ENCODE data around the gene PFN3.
A peak's percentile ranks its signal among the peaks of the same experiment; 100 is the strongest.

PFN3 gene

GRCh38 chr5:177437623-177438022 is 37.2 kb upstream of the PFN3 start:
- DNase-seq: no peak

GRCh38 chr5:177435847-177436536 is 35.5 kb upstream of the PFN3 start:
- no peak for DNase-seq

- DNase-seq: no peak
Measured at GRCh38 chr5:177434942-177435738, 34.7 kb upstream of the PFN3 start.

- DNase-seq: no peak
Measured at GRCh38 chr5:177434437-177434836, 34.0 kb upstream of the PFN3 start.

- DNase-seq: no peak
Measured at GRCh38 chr5:177433658-177434217, 33.3 kb upstream of the PFN3 start.

GRCh38 chr5:177432839-177433657 is 32.6 kb upstream of the PFN3 start:
- DNase-seq: no peak

GRCh38 chr5:177432143-177432838 is 31.8 kb upstream of the PFN3 start:
- DNase-seq: no peak

GRCh38 chr5:177431317-177432142 is 31.1 kb upstream of the PFN3 start:
- DNase-seq: no peak

GRCh38 chr5:177430972-177431316 is 30.5 kb upstream of the PFN3 start:
- DNase-seq: no peak

- DNase-seq: no peak
Measured at GRCh38 chr5:177430140-177430951, 29.9 kb upstream of the PFN3 start.

GRCh38 chr5:177429248-177430040 is 29.0 kb upstream of the PFN3 start:
- DNase-seq: peak; percentile 97

- no peak for DNase-seq
Measured at GRCh38 chr5:177428574-177429217, 28.2 kb upstream of the PFN3 start.

- peak; percentile 54 for DNase-seq
Measured at GRCh38 chr5:177427919-177428573, 27.6 kb upstream of the PFN3 start.

GRCh38 chr5:177427211-177427822 is 26.9 kb upstream of the PFN3 start:
- peak; percentile 28 for DNase-seq

- no peak for DNase-seq
Measured at GRCh38 chr5:177426566-177427210, 26.2 kb upstream of the PFN3 start, which contains the start of gene GRK6. TSS of gene GRK6 (plus strand) at chr5:177426676. CDS start at chr5:177426846, 170 bp downstream.

- peak; percentile 100 for DNase-seq
Measured at GRCh38 chr5:177425801-177426565, 25.5 kb upstream of the PFN3 start.

Data from suppressor macrophage treated with lipopolysaccharide for 4 hours (primary cell).